GM21723 (cell line): ENCODE data around the gene SLC9A7.
A peak's percentile ranks its signal among the peaks of the same experiment; 100 is the strongest.
"Not testable (repeated sequence)": the region's sequence is repeated elsewhere in the genome, so short reads cannot be mapped to it uniquely, and the experiment has no call there.

ENCODE experiments used
- ATAC-seq: cut with Tn5 transposase; IDR thresholded peaks from one replicate; pipeline ENCODE4 v1.9.1; 2021; ENCODE audit warnings: mild to moderate bottlenecking, moderate library complexity; ENCODE audit not compliant: unreplicated experiment

Gene SLC9A7

DNA sequence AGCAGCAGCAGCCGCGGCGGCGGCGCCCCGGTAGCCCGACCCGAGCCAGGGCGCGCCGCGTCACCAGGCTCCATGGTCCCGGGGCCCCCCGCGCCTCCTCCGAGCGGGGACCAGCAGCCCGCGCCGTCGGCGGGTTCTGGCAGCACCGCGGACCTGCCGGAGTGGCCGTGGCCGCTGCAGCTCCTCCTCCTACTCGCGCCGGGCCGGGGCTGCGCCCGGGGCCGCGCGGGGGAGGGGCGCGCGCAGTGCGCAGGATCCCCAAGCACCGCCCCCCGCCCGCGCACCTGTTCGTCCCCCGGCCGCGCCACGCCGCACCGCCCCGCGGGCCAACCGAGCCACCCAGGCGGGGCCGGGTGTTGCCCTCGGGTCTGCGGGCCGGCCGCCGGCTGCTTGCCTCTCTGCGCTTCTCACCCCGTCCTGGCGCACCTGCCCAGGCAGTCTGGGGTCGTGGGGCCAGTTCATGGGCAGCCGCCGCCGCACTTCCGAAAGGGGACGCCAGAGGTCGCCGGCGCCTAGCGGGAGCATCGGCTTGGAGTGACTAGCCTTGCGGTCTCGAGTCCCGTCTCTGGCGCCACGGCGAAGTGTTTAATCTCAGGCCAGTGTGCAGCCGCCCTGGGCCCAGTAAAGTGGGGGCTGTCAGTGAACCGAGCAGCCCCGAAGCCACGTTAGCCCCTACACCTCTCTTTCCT is at the start of gene SLC9A7:
Gene SLC9A7 (minus strand): TSS at position 163 of the 689 bp plus-strand sequence. CDS start 89 bp downstream, at position 74.
- peak; percentile 72 for ATAC-seq

DNA sequence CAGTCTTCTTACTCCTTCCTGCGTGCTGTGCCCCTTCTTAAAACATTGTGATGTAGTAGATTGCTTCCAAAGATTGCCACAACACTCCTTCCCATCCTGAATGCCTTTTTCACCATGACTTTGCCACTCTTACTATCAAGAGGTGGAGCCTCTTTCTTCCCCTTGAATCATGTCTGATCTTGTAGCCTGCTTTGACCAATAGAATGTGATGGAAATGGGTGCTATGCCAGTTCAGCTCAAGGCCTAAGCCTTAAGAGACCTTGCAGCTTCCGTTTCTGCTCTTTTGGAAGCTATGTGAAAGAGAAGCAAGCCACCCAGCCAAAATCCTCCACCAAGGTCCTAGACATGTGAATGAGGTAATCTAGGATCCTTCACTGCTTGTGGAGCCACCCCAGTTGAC is 46.4 kb upstream of the SLC9A7 start:
- no peak for ATAC-seq

DNA sequence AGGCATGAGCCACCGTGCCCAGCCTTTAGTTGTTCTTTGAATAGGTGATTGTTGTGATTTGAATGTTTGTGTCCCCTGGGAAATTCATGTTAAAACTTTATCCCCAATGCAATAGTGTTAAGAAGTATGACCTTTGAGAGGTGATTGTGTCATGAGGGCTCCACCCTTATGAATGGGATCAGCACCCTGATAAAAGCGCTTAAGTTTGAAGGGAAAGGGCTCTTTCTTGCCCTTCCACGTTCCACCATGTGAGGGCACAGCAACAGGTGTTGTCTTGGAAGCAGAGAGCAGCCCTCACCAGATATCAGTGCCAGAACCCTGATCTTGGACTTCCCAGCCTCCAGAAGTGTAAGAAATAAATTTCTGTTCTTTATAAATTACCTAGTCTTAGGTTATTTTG is 44.2 kb upstream of the SLC9A7 start:
- no peak for ATAC-seq

DNA sequence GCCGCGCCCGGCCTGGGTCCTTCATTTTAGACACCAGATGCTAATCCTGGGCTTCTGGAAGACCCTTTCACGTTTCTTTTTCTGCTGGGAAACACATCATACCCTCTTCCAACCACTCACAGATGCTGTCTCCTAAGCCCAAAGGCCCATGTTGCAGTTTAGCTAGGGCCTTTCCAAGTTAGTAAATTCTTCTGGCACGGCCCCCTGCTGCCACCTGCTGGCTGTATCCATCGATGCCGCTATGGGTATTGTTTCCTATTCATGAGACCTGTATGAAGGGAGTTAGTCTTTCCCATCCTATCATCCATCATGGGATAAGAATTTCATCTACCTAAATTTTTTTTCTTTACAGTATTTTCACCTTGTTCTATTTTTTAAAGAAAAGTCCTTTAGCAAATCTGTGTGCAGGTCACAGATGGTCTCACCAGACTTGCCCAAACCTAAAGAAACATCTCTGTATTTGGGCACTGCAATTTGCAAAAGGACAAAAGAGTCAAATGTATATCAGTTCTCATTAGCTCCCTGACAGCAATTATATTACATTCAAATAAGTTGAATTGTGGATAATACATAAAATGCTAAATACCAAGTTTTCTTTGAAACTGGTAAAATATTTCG is 37.8 kb upstream of the SLC9A7 start:
- no peak for ATAC-seq

DNA sequence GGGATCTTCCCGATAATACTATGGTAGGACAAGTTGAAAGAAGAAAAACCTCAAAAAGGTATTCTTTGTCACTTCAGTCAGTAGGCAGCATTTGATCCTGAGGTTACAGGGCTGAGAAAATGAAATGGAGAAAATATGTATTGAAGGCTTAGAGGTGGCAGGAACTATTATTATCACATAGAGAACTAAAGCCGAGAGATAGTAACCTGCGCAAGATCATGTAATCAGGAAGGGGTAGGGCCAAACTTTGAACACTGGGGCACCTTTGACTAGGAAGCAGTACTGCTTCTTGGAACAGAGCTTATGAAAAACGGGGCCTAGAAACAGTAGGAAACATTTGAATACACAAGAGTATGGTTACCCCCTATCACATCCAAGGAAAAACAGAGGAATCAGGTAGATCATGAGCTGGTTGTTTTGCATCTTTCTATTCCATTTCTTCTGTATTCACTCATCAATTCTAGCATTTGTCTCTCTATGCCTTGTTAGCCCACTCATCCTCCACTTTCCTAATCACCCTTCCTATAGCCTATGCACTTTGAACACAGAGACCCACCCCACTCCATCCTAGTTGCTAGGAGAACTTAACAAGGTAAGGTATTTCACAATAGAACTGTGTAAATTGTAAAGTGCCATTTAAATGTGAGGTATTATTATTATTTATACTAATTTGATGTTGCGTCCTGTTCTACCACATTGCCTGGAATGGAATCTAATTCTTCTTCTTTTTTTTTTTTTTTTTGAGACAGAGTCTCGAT is 34.6 kb upstream of the SLC9A7 start:
- no peak for ATAC-seq

DNA sequence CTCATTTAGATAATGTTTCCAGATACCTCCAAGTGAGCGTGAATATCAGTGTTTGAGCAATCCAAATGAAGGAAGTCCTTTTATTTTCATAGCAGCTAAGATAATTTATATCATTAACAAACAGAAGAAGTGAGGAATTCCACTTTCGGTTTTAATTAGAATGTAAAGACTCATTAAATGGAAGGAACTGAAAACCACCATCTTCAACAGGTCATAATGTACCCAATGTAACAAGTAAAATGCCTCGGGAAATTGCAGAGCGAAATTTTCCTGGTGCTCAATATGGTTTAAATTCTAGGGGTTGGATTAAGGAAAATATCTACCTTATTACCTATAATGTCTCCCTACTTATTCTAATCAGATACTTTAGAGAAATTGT is 33.9 kb upstream of the SLC9A7 start:
- no peak for ATAC-seq

DNA sequence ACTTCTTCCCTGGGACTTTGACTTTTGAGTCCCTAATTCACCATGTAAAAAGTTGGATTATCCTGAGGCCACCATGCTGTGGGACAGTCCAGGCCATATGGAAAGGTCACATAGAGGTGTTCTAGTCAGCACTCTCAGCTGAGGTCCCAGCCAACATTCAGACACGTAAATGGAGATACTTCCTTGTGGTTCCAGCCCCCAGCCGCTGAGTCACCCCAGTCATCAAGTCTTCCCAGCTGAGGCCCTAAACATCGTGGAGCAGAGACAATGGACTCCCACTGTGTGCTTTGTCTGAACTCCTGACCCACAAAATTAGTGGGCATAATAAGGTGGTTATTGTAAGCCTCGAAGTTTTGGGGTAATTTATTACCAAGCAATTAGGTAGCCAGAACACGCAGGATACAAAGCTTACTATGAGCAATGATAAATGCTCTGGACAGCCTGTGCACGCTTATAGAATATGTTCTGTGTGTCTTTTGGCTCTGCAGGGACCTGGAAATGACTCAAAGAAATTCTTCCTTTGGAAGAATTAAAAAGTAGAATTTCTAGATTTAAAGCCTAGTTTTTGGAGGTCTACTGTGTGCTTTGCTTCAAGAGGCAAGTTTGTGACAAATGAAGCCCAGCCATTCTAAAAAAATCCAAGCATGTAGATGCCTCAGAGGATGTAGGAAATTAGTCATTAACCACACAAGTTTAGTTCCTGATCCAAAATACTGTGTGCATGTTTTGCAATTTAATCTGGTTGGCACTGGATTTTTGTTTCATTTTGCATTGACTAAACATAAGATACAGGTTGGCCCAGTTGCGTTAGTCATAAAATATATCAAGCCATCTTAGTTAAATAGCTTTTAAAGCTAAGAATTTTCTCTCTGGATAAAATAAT is 33.2 kb upstream of the SLC9A7 start:
- ATAC-seq: peak; percentile 65

DNA sequence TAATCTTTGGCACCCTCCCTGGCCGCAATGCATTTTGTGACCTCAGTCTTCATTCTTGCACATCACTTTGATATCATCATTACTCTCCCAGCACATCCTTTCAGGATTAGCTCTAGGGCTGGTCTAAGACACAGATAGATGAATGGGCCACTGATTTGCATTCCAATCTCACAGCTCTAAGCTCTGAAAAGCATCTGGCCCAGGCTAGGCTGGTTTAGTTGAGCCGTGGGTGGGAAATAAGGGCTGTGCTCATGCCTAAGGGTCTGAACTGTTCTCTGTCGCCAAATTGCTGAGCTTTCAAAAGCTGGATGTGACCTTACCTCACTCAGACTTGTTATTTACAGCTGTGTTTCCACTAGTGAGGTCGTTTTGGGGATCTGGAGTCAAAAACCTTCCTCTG is 30.0 kb upstream of the SLC9A7 start:
- no peak for ATAC-seq

DNA sequence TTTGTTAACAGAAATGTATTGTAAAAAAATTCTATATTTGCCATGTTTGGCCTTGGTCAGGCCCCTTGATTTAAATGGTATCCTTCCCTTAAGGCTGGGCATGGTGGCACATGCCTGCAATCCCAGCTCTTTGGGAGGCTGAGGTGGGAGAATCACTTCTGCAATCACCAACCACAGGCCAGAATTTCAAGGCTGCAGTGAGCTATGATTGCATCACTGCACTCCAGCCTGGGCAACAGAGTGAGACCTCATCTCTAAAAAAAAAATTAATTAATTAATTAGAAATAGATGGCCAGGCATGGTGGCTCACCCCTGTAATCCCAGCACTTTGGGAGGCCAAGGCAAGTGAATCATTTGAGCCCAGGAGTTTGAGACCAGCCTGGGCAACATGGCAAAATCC is 25.5 kb upstream of the SLC9A7 start:
- ATAC-seq: not testable (repeated sequence)

DNA sequence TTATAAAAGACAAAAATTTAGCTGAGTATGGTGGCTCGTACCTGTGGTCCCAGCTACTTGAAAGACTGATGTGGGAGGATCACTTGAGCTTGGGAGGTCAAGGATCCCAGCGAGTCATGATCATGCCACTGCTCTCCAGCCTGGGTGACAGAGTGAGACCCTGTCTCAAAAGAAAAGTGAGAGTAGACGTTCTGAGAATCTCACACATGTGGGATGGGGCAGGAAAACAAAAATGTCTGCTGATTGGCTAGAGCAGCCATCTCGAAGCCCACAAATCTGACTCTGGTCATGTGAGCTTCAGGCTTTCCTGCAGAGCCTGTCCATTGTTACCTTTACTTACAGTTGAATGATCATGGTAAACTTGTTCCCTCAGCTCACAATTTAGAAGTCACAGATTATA is 23.1 kb upstream of the SLC9A7 start:
- no peak for ATAC-seq

DNA sequence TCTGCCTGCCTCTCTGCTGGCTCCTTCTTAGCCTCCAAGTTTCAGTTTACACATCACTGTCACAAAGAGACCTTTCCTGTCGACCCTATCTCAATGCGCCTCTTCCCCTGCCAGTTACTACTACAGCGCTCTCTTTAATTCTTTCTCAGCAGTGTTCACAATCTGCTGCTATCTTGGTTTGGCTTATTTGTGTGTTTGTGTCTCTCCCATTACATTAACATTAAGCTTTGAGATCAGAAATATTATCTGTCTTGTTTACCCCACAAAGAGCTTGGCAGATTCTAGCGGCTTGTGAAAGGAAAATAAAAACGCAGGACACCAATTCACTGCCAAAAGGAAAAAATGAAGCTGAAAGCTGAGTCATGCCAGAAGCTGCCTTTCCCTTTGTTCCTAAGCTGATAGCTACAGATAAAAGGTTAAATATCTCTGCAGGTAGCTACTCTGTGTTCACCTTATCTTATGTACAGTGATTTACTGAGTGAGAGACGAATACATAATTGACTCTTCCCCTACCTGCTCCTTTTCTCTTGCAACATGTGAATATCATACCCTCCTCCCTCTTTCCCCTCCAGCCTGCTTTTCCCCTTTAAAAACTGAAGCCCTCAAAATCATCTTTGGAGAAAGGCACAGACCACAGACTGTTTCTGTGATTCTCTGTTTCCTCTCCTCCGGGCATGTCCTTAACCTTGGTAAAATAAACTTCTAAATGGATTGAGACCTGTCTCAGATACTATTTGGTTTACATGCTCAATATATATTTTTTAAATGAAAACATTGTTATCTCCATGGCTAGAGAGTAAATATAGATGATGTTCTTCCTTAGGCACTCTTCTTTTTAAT is 19.3 kb upstream of the SLC9A7 start:
- no peak for ATAC-seq

DNA sequence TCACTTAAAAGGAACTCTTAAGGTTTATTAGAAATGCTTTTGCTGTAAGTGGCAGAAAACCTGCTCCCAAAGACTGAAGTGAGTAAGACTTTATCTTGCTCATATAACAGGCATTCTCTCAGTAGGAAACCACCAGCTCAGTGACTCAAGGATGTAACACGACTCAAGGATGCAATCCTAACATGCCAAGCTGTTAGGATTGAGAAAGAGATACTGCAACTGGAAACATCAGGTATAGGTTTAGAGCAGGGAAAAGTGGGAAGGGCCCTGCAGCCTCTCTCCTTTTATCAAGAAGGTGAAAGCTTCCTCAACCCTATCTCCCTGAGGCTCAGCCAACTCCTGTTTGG is 11.9 kb upstream of the SLC9A7 start:
- ATAC-seq: no peak

DNA sequence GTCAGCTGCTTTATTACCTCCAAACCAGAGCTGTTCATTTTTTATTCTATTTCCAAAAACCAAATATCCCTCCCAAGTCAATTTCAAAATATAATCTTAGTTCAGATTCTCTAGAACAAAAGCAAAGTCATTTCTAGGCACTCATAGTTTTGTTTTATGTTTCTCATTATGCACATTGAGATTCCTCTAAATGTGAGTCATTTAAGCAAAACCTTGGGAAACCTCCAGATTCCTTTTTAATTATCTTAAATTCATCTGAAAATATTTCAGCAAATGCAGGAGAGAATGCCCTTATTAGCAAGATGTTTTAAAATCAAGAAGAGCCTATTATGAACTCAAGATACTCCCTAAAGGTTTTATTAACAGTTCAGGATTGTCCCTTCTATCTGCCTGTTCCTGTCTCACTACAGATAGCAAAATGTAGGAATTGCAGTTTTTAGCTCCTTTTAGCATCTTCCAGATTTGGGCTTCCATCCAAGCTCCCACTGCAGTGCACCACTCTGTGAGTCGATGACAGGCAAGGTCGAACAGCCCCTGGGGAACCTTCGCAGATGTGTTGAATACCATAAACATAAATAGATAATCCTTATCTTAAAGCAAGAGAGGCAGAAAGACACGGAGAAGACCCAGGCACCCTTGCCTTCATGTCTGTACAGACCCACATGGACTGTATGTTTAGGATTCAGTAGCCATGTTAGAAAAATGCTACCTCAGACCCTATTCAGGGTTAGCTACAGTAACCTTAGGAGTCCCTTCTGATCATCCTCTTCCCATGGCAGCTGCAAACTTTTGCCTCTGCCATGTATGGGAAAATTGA is 11.3 kb upstream of the SLC9A7 start:
- no peak for ATAC-seq

DNA sequence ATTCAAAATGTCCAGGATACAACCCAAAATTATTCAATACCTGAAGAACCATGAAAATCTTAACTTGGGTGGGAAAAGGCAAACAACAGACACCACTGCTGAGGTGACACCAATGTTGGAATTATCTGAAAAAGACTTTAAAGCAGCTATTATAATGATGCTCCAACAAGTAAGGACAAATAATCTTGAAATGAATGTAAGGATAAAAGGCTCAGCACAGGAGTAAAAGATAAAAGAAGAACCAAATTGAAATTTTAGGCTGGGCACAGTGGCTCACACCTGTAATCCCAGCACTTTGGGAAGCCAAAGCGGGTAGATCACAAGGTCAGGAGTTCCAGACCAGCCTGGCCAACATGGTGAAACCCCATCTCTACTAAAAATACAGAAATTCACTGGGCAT is 4.0 kb upstream of the SLC9A7 start:
- ATAC-seq: no peak

DNA sequence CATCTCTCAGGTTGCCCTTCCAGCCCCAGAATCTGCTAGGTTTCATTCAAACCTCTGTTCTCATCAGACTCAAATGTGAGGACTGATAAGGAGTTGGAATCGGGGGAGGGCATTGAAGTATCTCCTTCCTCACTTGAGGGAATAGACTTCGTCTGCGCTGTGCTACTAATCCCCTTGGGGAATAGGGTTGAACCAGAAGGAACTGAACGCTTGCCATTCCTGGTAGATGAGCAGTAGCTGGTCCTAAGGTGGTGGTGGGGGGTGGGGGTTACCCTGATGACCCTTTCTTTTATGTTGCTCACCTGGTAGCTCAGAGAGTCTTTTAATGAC is 692 bp upstream of the SLC9A7 start:
- ATAC-seq: no peak

DNA sequence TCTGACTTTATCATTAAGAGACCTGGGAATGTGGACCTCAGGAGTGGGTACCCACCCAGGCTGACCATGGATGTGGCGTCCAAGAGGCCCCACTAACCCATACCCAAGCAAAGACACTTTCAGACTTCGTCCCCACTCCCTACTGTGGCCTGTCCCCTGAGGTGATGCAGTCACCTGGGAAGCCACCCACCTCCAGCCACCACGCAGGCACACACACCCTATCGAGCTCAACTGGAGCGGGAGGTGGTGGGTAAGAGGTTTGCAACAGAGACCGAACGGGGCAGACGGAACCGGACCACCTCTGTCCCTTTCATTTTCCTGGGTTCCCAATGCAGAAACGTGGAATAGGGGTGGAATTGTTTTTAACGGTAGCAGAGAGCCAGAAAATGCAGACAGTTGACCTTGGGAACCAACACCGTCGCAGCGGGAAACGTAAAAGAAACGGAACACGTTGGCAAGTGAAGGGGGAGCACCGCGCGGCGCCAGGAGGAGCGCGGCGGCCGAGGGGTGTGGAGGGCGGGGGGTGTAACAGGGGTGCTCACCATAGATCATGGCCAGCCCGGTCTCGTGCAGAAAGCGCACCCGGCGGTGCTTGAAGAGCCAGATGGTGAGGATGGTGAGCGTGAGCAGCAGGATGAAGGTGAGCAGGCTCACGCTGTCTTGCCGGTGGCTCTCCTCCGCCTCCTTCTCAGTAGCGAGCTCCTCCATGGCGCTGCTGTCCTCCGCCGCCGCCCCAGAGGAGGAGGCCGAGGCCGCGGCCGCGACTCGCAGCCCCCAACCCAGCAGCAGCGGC is 559 bp downstream of the SLC9A7 start:
- peak; percentile 10 for ATAC-seq

DNA sequence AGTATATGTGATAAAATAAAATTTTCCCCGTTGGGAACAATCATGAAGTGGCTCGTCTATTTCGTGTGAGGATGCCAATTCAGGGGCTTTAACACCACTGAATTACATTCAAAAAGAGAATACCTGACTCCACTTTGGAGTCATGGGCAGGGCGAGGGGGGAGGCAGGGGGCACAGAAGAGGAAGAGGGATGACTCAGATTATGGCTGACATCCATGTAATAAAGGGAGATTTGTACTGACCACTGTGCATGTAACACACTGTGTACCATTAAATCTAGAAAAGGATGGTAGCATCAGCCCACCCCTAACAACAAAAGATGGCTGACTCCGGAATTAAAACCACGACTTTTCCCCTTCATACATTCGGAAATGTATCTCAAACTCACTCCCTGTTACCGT is 1.3 kb downstream of the SLC9A7 start:
- no peak for ATAC-seq

DNA sequence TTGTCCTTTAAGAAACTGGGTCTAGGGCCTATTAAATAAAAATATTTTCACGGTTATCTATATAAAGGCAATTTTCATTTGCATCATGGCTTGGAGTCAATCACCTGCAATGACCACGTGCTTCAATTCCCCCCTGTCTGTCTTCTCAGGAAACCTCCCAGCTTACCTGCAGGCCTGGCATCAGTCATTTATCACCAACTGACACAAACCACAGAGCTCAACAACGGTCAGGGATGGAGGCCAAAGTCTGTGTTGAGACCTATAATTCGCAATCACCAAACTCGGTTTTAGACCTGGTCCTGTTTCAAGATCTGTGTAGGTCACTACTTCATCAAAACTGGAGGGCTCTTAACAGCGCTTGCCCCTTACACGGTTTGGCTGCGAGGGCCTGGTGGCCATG is 1.9 kb downstream of the SLC9A7 start:
- no peak for ATAC-seq

DNA sequence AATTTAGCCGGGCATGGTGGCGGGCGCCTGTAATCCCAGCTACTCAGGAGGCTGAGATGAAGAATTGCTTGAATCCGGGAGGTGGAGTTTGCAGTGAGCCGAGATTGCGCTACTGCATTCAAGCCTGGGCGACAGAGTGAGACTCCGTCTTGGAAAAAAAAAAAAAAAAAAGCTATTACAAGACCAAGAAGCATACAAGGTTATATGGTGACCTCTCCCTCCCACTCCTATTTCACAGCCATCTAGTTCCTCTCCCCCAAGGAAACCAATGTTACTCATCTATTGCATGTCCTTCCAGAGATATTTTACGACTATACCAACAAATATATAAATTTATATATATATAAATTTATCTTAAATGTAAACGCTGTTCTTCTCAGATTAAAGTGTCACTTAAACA is 3.2 kb downstream of the SLC9A7 start:
- no peak for ATAC-seq
